ENCODE data around the gene CERS5.
"Not testable (repeated sequence)": the region's sequence is repeated elsewhere in the genome, so short reads cannot be mapped to it uniquely, and the experiment has no call there.

Gene CERS5

GRCh38 chr12:50186681-50187080, 19.5 kb upstream of the CERS5 start:
- peak; percentile 69 for DNase-seq

GRCh38 chr12:50185970-50186663, 18.9 kb upstream of the CERS5 start:
- DNase-seq = peak; percentile 88

DNA sequence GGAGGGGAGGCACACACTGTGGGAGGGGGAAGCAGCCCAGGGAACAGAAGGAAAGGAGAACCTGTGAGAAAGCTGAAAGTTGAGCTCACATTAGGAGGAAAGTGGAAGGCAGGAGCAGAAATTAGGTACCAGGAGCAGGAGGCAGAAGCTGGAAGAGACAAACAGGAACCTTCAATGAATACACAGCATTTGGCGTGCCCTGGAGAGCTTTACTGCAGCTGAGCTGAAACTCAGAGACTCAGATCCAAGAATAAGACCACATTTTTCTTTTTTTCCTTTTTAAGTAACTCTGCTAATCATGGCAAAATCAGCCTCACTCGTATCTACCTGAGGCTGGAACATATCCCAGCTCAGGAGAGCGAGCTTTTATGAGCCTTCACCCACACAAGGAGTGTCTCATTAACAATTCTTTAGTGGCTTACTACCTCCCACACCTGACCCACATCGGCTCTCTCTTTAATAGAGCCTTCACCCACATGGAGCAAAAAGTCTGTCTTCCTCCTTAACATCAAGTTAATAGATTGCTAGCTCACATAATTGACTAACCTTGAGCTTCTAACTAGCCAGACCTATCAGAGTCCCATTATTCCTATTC, 18.2 kb upstream of the CERS5 start:
- DNase-seq = peak; percentile 44

GRCh38 chr12:50184261-50184660, 17.1 kb upstream of the CERS5 start:
- no peak for DNase-seq

GRCh38 chr12:50182461-50182860, 15.3 kb upstream of the CERS5 start:
- DNase-seq = no peak

- DNase-seq = no peak
Measured at GRCh38 chr12:50181691-50182090, 14.5 kb upstream of the CERS5 start.

- no peak for DNase-seq
Measured at GRCh38 chr12:50175716-50176026, 8.5 kb upstream of the CERS5 start.

DNA sequence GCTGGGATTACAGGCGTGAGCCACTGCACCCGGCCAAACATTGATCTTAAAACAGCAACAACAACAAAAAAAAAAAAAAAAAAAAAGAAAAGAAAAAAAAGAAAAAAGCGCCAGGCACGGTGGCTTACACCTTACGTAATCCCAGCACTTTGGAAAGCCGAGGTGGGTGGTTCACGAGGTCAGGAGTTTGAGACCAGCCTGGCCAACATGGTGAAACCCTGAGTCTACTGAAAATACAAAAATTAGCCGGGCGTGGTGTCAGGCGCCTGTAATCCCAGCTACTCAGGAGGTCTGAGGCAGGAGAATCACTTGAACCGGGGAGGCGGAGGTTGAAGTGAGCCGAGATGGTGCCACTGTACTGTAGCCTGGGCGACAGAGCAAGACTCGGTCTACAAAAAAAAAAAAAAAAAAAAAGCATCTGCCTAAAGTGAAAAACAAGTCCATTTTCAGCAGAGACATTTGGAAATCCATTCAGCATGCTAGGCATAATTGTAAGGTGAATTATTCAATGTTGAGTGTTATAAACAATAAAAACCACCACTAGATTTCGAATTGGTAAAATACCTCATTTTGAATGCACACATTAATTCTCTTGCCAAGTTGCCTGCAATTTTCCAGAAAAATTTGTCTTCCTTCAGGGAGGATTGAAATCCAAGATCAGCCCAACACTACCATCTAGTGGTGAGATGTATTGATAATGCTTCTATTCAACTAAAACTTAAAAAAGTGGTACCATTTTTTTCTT, 8.0 kb upstream of the CERS5 start:
- no peak for DNase-seq

DNA sequence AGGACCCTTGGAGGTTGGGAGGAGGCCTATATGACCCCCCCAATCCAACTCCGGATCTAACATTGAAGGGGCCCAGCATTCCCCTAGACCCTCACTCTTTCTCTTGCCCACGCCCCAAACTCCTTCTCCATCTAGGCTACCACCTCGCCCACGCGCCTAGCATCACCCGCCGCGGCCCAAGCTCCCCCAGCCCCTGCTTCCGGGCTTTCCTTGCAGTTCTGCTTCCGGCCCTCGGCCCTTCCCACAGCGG, 445 bp downstream of the CERS5 start:
- DNase-seq = no peak

DNA sequence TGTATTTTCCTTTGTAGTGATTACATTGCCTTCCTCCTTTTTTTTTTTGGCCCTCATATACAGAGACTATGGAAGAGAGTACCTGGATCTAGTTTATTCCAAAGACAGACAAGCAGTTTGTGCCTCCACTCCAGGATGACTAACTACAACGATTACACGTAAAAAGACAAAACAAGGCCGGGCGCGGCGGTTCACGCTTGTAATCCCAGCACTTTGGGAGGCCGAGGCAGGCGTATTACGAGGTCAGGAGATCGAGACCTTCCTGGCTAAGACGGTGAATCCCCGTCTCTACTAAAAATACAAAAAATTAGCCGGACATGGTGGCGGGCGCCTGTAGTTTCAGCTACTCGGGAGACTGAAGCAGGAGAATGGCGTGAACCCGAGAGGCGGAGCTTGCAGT, 2.2 kb downstream of the CERS5 start:
- DNase-seq = no peak

- peak; percentile 61 for DNase-seq
Measured at GRCh38 chr12:50162230-50162629, 4.9 kb downstream of the CERS5 start.

DNA sequence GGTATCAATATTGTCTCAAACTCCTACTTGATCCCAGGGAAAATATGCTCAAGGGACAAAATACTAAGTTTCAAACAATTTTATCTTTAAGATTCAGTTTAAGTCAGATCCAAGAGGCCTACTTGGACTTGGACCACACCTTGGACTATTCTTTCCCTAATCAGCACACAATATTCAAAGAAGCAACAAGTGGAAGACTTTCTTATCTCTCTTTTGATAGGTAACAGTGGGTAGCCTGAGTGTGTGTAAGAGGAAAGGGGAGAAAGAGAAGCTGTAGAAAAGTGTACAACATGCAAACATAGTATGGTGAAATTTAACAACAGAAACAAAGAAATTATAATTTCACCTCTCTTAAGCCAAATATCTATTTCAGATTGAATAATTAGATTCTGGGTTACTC, 6.5 kb downstream of the CERS5 start:
- DNase-seq = no peak

- DNase-seq = no peak
Measured at GRCh38 chr12:50157259-50157658, 9.9 kb downstream of the CERS5 start.

- DNase-seq = no peak
Measured at GRCh38 chr12:50156641-50157040, 10.5 kb downstream of the CERS5 start.

DNA sequence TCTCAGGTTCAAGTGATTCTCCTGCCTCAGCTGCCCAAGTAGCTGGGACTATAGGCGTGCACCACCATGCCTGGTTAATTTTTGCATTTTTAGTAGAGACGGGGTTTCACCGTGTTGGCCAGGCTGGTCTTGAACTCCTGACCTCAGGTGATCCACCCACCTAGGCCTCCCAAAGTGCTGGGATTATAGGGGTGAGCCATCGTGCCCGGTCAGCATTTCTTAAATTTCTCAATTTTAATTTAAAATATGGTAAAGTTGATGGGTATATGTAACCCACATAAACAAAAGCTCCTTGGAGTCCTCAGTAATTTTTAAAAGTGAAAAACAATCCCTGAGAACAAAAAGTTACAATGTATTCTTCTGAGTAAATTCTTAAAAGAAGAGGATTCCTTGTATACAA, 12.2 kb downstream of the CERS5 start:
- DNase-seq = not testable (repeated sequence)

DNA sequence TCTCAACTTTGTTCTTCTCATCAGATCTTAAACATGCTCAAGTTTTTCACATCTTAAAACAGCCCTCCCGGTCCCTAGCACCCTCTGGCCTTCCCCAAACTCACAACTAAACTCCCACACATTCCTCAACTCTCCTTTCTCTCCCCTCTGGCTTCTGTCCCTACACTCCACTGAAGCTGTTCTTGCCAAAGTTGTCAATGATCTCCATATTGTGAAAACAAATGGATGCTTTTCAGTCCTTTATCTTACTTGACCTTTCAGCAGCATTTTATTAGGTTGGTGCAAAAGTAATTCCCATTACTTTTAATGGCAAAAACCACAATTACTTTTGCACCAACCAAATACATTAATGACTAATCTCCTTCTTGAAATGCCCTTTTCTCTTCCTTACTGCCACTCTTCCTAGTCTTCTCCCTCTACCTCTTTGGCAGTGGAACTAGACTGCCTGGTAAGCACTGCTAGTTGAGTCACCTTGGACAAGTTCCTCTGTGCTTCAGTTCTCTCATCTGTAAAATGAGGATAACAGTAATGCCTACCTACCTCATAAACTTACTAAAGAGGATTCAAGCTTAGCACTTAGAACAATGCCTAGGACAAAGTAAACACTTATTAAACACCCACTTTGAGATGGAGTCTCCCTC, 16.0 kb downstream of the CERS5 start:
- peak; percentile 61 for DNase-seq

DNA sequence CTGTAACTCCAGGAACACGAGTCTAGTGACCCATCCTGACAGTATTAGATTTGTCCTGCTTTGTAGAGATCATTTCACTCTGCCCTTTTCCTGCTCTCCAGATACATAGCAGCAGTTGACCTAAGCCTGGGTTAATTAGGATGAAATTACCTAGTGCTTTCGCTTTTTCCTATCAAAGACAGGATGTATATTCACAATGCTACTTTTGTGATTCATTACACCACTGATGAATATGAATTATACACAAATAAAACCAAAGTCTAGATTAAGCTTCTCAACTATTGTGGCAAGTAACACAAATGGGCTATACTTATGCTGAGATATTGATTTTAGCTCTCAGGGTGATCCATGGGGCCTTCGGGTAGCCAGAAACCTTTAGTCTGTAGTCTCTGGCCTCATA, 17.9 kb downstream of the CERS5 start:
- DNase-seq = no peak

- not testable (repeated sequence) for DNase-seq
Measured at GRCh38 chr12:50148011-50148410, 19.2 kb downstream of the CERS5 start.

GRCh38 chr12:50147281-50147680, 19.9 kb downstream of the CERS5 start:
- DNase-seq = no peak

- no peak for DNase-seq
Measured at GRCh38 chr12:50145439-50145838, 21.7 kb downstream of the CERS5 start.

DNA sequence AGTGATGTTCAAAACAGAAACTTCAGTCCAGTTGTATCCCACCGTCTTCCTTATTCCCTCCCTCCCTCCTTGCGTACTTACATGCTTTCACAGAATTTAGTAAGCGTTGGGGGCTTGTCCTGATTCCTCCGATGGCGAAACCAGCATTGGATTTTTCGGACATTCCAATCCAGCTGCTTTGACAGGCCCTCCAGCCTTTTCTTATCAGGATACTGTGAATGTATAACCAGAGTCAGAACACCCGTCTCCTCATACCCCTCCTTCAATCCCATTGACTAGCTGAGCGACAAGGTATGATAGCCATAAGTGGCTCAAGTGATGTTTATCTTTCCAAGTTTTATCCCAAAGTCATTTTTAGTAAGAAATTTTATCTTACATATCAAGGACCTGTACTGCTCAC, 24.2 kb downstream of the CERS5 start:
- no peak for DNase-seq

GRCh38 chr12:50132505-50133135, 34.5 kb downstream of the CERS5 start:
- no peak for DNase-seq

GRCh38 chr12:50129290-50129689, 37.9 kb downstream of the CERS5 start:
- DNase-seq = no peak

GRCh38 chr12:50127546-50127945, 39.6 kb downstream of the CERS5 start:
- no peak for DNase-seq
